ENCODE measurements around the gene ATN1. TPM values are rescaled to one million over a fixed set of nuclear protein-coding genes. Genes with fewer than 3 reads are reported as not detected.

Gene ATN1
- total and polyA plus RNA-seq, 2 of the 8 experiments (the other 6 are each of a cell fraction or from before 2014, with no cell fraction given), result 20.6 to 73.4 TPM

DNA sequence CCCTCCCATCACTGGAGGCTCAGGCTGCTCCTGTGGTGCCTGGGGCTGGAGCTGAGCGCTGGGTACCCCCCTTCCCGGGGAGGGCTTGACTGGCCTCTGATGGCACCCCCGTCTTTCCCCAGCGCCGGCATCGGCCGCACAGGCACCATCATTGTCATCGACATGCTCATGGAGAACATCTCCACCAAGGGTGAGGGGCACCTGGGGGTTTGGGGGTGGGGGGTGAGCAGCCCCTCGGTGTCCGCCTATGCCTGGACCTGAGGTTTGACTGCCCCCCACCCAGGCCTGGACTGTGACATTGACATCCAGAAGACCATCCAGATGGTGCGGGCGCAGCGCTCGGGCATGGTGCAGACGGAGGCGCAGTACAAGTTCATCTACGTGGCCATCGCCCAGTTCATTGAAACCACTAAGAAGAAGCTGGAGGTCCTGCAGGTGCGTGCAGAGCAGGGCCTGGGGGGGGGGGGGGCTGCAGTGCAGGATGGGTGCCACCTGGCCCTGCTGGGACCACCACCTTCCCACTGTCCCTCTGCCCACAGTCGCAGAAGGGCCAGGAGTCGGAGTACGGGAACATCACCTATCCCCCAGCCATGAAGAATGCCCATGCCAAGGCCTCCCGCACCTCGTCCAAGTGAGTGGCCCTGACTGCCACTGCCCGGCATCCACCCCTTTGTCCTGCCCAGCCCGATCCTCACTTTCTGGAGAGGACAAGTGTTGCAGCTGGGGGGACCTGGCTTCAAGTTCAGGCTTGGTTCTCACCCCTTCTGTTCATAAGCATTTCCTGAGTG, 32.2 kb downstream of the ATN1 start (continued):
- no peak for TF ChIP-seq TAF1 (IDR thresholded peaks at IDR 0.05; ENCODE audit: low read depth, low read length)

Measured in H1 (cell line).